ENCODE results near the gene DAPK2.

Gene DAPK2

DNA sequence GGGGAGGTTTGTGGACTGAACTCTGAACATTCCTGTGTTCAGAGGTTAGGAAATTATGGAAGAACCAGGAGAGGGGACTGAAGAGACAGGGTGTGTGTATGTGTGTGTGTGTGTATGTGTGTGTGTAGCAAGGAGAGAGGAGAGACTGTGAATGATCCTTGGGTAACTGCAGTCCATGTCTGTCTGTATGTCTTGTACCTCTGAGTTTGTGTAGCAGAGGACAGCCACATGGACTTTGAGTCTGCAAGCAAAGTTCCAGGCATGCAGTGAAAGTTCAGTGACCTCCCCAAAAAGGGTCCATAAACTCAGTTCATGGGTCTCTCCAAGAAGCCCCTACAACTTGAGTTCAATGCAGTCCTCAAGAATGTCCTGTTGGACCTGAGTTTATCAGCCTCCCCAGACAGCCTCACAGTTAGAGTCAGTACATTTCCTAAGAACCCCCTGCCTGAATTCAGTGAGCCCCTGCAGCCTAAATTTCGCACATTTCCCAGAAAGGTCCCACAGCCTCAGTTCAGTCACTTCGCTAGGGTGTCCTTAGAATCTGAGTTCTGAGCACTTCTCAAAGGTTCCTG lies 184.3 kb downstream of the DAPK2 start:
- no peak overlapping the region for H3K18ac ChIP-seq (ENCODE audit: low read length)
- H2BK120ac ChIP-seq (ENCODE audit: low read depth, low read length) = no peak overlapping the region
- H3K79me1 ChIP-seq (ENCODE audit: low read length) = no peaks in the 10 kb centered on the region
- H2AK5ac ChIP-seq (ENCODE audit: low read length) = no peak overlapping the region
- H3K4ac ChIP-seq (ENCODE audit: low read depth, low read length) = no peak overlapping the region
- no peak overlapping the region for H4K8ac ChIP-seq (ENCODE audit: low read depth, low read length)
- no peaks in the 10 kb centered on the region for H3K79me2 ChIP-seq (ENCODE audit: control insufficient read depth, insufficient read depth, low read length)
- H3K27ac ChIP-seq (ENCODE audit: low read depth, low read length) = no peak overlapping the region
- H2BK15ac ChIP-seq (replicated peaks; ENCODE audit: low read depth) = no peak overlapping the region
- H3K4me1 ChIP-seq (ENCODE audit: control insufficient read depth, low read depth, low read length) = no peaks in the 10 kb centered on the region
- H3K27me3 ChIP-seq (ENCODE audit: insufficient read depth, low read length, poor library complexity) = no peaks in the 10 kb centered on the region
- no peak overlapping the region for H3K23ac ChIP-seq (ENCODE audit: low read length)
- H4K5ac ChIP-seq (ENCODE audit: low read length) = no peak overlapping the region
- no peak overlapping the region for H3K4me3 ChIP-seq (ENCODE audit: low read length)
- H2BK5ac ChIP-seq (ENCODE audit: low read length) = no peak overlapping the region
- H3K56ac ChIP-seq (ENCODE audit: low read length) = no peak overlapping the region
- no peak overlapping the region for H3K4me2 ChIP-seq (ENCODE audit: low read length)
- H3K36me3 ChIP-seq (ENCODE audit: control insufficient read depth, insufficient read depth, low read length) = no peaks in the 10 kb centered on the region
- no CpG with 5 or more reads among the region's 2 CpGs for WGBS (ENCODE audit: extremely low coverage, insufficient coverage, low lambda C conversion rate)
- no peak for DNase-seq
- no peak overlapping the region for H3K9ac ChIP-seq (ENCODE audit: low read length)

DNA sequence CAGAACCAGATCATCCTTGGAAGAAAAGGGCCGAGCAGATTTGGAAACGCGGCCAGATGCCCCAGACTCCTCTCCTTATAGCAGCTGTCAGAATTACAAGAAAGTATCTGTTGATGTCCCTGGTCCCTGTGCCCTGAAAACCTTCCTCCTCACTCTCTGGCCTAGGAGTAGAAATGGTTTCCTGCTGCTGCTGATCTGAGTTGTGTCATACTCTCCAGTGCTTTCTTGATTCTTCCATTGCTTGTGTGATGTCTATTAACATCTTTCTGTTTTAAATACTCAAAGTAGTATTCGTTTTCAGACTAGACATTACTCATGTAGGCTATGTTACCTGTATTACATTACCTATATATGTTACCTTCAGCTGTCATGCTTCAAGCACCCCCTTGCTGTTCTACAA lies 185.7 kb downstream of the DAPK2 start:
- Histone ChIP-seq H2BK5ac (ENCODE audit: low read length) (no peak overlapping the region), H2AK5ac (ENCODE audit: low read length) (no peak overlapping the region), H3K79me1 (ENCODE audit: low read length) (no peaks in the 10 kb centered on the region), H3K4me3 (ENCODE audit: low read length) (no peak overlapping the region), H3K4ac (ENCODE audit: low read depth, low read length) (no peak overlapping the region), H4K5ac (ENCODE audit: low read length) (no peak overlapping the region), H3K36me3 (ENCODE audit: control insufficient read depth, insufficient read depth, low read length) (no peaks in the 10 kb centered on the region), H3K27me3 (ENCODE audit: insufficient read depth, low read length, poor library complexity) (no peaks in the 10 kb centered on the region), H3K4me2 (ENCODE audit: low read length) (no peak overlapping the region), H3K56ac (ENCODE audit: low read length) (no peak overlapping the region), H3K4me1 (ENCODE audit: control insufficient read depth, low read depth, low read length) (no peaks in the 10 kb centered on the region), H3K23ac (ENCODE audit: low read length) (no peak overlapping the region), H2BK120ac (ENCODE audit: low read depth, low read length) (no peak overlapping the region), H3K79me2 (ENCODE audit: control insufficient read depth, insufficient read depth, low read length) (no peaks in the 10 kb centered on the region), H2BK15ac (replicated peaks; ENCODE audit: low read depth) (no peak overlapping the region), H3K18ac (ENCODE audit: low read length) (no peak overlapping the region), H4K8ac (ENCODE audit: low read depth, low read length) (no peak overlapping the region), H3K9ac (ENCODE audit: low read length) (no peak overlapping the region), H3K27ac (ENCODE audit: low read depth, low read length) (no peak overlapping the region)
- WGBS (ENCODE audit: extremely low coverage, insufficient coverage, low lambda C conversion rate) = no CpG with 5 or more reads among the region's 4 CpGs
- DNase-seq = no peak

DNA sequence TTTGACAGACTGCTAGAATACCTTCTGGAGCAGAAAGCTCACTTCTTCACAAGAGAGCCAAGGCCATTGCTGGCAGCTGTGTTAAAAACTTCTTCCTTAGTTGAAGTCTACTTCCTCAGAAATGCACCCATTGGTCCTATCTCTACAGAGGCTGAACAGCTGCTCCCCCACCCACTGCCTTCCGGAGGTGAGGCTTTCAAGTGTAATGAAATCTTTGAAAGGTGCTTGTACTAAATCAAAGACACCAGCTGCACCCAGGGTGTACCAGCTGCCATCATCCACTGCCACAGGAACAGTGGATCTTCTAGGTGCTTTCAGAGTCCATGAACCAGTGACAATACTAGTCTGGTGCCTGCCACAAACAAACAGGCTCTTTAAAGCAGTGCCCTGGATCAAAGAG lies 186.1 kb downstream of the DAPK2 start:
- no peak overlapping the region for H3K9ac ChIP-seq (ENCODE audit: low read length)
- H4K8ac ChIP-seq (ENCODE audit: low read depth, low read length) = no peak overlapping the region
- no peaks in the 10 kb centered on the region for H3K27me3 ChIP-seq (ENCODE audit: insufficient read depth, low read length, poor library complexity)
- H3K56ac ChIP-seq (ENCODE audit: low read length) = no peak overlapping the region
- H3K36me3 ChIP-seq (ENCODE audit: control insufficient read depth, insufficient read depth, low read length) = no peaks in the 10 kb centered on the region
- H3K27ac ChIP-seq (ENCODE audit: low read depth, low read length) = no peak overlapping the region
- WGBS (ENCODE audit: extremely low coverage, insufficient coverage, low lambda C conversion rate) = no CpG with 5 or more reads among the region's 1 CpG
- H3K4me3 ChIP-seq (ENCODE audit: low read length) = no peak overlapping the region
- H2BK15ac ChIP-seq (replicated peaks; ENCODE audit: low read depth) = no peak overlapping the region
- no peak overlapping the region for H2BK5ac ChIP-seq (ENCODE audit: low read length)
- H3K4me2 ChIP-seq (ENCODE audit: low read length) = no peak overlapping the region
- H2BK120ac ChIP-seq (ENCODE audit: low read depth, low read length) = no peak overlapping the region
- no peak overlapping the region for H4K5ac ChIP-seq (ENCODE audit: low read length)
- H3K18ac ChIP-seq (ENCODE audit: low read length) = no peak overlapping the region
- H3K23ac ChIP-seq (ENCODE audit: low read length) = no peak overlapping the region
- H3K79me2 ChIP-seq (ENCODE audit: control insufficient read depth, insufficient read depth, low read length) = no peaks in the 10 kb centered on the region
- DNase-seq = no peak
- H3K4me1 ChIP-seq (ENCODE audit: control insufficient read depth, low read depth, low read length) = no peaks in the 10 kb centered on the region
- no peak overlapping the region for H3K4ac ChIP-seq (ENCODE audit: low read depth, low read length)
- H2AK5ac ChIP-seq (ENCODE audit: low read length) = no peak overlapping the region
- no peaks in the 10 kb centered on the region for H3K79me1 ChIP-seq (ENCODE audit: low read length)

DNA sequence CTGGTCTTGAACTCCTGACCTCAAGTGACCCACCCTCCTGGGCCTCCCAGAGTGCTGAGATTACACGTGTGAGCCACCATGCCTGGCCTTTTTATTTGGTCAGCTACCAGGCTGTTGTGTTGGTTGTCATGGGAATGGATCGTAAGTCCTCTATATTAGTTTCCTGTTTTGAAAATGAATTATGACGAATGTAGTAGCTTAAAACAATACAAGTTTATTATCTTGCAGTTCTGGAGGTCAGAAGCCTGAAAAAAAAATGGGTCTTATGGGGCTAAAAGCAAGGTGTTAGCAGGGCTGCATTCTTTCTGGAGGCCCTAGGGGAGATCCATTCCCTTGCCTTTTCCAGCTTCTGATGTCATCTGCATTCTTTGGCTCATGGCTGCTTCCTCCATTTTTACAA lies 187.4 kb downstream of the DAPK2 start:
- H3K9ac ChIP-seq (ENCODE audit: low read length) = no peak overlapping the region
- H3K79me1 ChIP-seq (ENCODE audit: low read length) = no peaks in the 10 kb centered on the region
- H3K56ac ChIP-seq (ENCODE audit: low read length) = no peak overlapping the region
- H2BK5ac ChIP-seq (ENCODE audit: low read length) = no peak overlapping the region
- no peaks in the 10 kb centered on the region for H3K36me3 ChIP-seq (ENCODE audit: control insufficient read depth, insufficient read depth, low read length)
- H3K18ac ChIP-seq (ENCODE audit: low read length) = no peak overlapping the region
- no peak overlapping the region for H3K4me3 ChIP-seq (ENCODE audit: low read length)
- no peak overlapping the region for H3K4ac ChIP-seq (ENCODE audit: low read depth, low read length)
- H3K4me2 ChIP-seq (ENCODE audit: low read length) = no peak overlapping the region
- peak; percentile 87 for DNase-seq
- H3K27me3 ChIP-seq (ENCODE audit: insufficient read depth, low read length, poor library complexity) = no peaks in the 10 kb centered on the region
- no peak overlapping the region for H2BK120ac ChIP-seq (ENCODE audit: low read depth, low read length)
- no CpG with 5 or more reads among the region's 3 CpGs for WGBS (ENCODE audit: extremely low coverage, insufficient coverage, low lambda C conversion rate)
- H3K23ac ChIP-seq (ENCODE audit: low read length) = no peak overlapping the region
- no peak overlapping the region for H2AK5ac ChIP-seq (ENCODE audit: low read length)
- H3K27ac ChIP-seq (ENCODE audit: low read depth, low read length) = no peak overlapping the region
- no peak overlapping the region for H4K5ac ChIP-seq (ENCODE audit: low read length)
- no peak overlapping the region for H4K8ac ChIP-seq (ENCODE audit: low read depth, low read length)
- no peaks in the 10 kb centered on the region for H3K79me2 ChIP-seq (ENCODE audit: control insufficient read depth, insufficient read depth, low read length)
- H2BK15ac ChIP-seq (replicated peaks; ENCODE audit: low read depth) = no peak overlapping the region
- H3K4me1 ChIP-seq (ENCODE audit: control insufficient read depth, low read depth, low read length) = no peaks in the 10 kb centered on the region

DNA sequence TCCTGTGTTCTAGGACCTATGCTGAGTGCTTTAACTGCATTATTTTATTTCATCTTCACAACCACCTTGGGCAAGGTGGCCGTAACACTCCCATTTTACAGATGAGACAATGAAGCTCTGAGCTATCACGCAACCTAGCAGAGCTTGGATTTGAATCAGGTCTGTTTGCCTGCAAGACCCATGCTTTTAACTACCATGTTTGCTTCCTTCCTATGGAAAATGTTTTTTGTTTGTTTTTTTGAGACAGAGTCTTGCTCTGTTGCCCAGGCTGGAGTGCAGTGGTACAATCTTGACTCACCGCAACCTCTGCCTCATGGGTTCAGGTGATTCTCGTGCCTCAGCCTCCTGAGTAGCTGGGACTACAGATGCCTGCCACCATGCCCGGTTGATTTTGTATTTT lies 187.8 kb downstream of the DAPK2 start:
- no peak overlapping the region for H2BK15ac ChIP-seq (replicated peaks; ENCODE audit: low read depth)
- no CpG with 5 or more reads among the region's 5 CpGs for WGBS (ENCODE audit: extremely low coverage, insufficient coverage, low lambda C conversion rate)
- H3K4me2 ChIP-seq (ENCODE audit: low read length) = no peak overlapping the region
- H3K4me3 ChIP-seq (ENCODE audit: low read length) = no peak overlapping the region
- H3K4me1 ChIP-seq (ENCODE audit: control insufficient read depth, low read depth, low read length) = no peaks in the 10 kb centered on the region
- no peak overlapping the region for H3K18ac ChIP-seq (ENCODE audit: low read length)
- H4K8ac ChIP-seq (ENCODE audit: low read depth, low read length) = no peak overlapping the region
- H3K79me1 ChIP-seq (ENCODE audit: low read length) = no peaks in the 10 kb centered on the region
- H3K36me3 ChIP-seq (ENCODE audit: control insufficient read depth, insufficient read depth, low read length) = no peaks in the 10 kb centered on the region
- no peaks in the 10 kb centered on the region for H3K79me2 ChIP-seq (ENCODE audit: control insufficient read depth, insufficient read depth, low read length)
- no peak overlapping the region for H3K56ac ChIP-seq (ENCODE audit: low read length)
- no peak overlapping the region for H4K5ac ChIP-seq (ENCODE audit: low read length)
- DNase-seq = no peak
- H2BK120ac ChIP-seq (ENCODE audit: low read depth, low read length) = no peak overlapping the region
- H3K4ac ChIP-seq (ENCODE audit: low read depth, low read length) = no peak overlapping the region
- H2BK5ac ChIP-seq (ENCODE audit: low read length) = no peak overlapping the region
- no peak overlapping the region for H3K23ac ChIP-seq (ENCODE audit: low read length)
- H3K27ac ChIP-seq (ENCODE audit: low read depth, low read length) = no peak overlapping the region
- no peak overlapping the region for H2AK5ac ChIP-seq (ENCODE audit: low read length)
- no peaks in the 10 kb centered on the region for H3K27me3 ChIP-seq (ENCODE audit: insufficient read depth, low read length, poor library complexity)
- no peak overlapping the region for H3K9ac ChIP-seq (ENCODE audit: low read length)

DNA sequence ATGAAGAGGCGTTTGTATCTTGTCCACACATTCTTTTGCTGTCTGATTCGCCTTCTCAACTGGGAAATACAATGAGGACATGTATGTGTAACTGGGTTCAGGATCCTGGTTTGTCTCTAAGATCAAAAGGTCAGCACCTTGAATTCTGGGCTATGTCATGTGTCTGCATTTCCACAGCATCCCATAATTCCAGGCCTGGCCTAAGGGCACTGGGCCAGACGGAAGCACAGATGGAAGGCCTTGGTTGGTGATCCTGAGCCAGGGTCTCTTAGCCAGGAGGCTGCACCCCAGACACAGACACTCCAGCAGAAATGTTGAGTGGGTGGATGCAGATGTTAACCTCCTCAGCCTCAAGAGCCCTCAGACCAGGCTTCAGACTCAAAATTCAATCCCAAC lies 188.8 kb downstream of the DAPK2 start:
- Histone ChIP-seq H3K23ac (ENCODE audit: low read length) (no peak overlapping the region), H3K27ac (ENCODE audit: low read depth, low read length) (no peak overlapping the region), H3K18ac (ENCODE audit: low read length) (no peak overlapping the region), H2AK5ac (ENCODE audit: low read length) (no peak overlapping the region), H3K4ac (ENCODE audit: low read depth, low read length) (no peak overlapping the region), H3K4me2 (ENCODE audit: low read length) (no peak overlapping the region), H3K79me2 (ENCODE audit: control insufficient read depth, insufficient read depth, low read length) (no peaks in the 10 kb centered on the region), H3K79me1 (ENCODE audit: low read length) (no peaks in the 10 kb centered on the region), H2BK5ac (ENCODE audit: low read length) (no peak overlapping the region), H3K4me3 (ENCODE audit: low read length) (no peak overlapping the region), H4K8ac (ENCODE audit: low read depth, low read length) (no peak overlapping the region), H4K5ac (ENCODE audit: low read length) (no peak overlapping the region), H3K9ac (ENCODE audit: low read length) (no peak overlapping the region), H2BK120ac (ENCODE audit: low read depth, low read length) (no peak overlapping the region), H3K36me3 (ENCODE audit: control insufficient read depth, insufficient read depth, low read length) (no peaks in the 10 kb centered on the region), H3K27me3 (ENCODE audit: insufficient read depth, low read length, poor library complexity) (no peaks in the 10 kb centered on the region), H2BK15ac (replicated peaks; ENCODE audit: low read depth) (no peak overlapping the region), H3K4me1 (ENCODE audit: control insufficient read depth, low read depth, low read length) (no peaks in the 10 kb centered on the region), H3K56ac (ENCODE audit: low read length) (no peak overlapping the region)
- peak; percentile 28 for DNase-seq
- no CpG with 5 or more reads among the region's 3 CpGs for WGBS (ENCODE audit: extremely low coverage, insufficient coverage, low lambda C conversion rate)
